Stromal cell of bone marrow (primary cell): Measurements from ENCODE around the gene ZNF506.
"Not testable (repeated sequence)": the region's sequence is repeated elsewhere in the genome, so short reads cannot be mapped to it uniquely, and the experiment has no call there.

ENCODE experiments used
- DNase-seq: peaks from one replicate; pipeline ENCODE4 v3.0.0-alpha.2; 2012; ENCODE audit warnings: low read depth

Gene ZNF506

GRCh38 chr19:19821366-19821951 is at the start of gene ZNF506:
Gene ZNF506, minus strand, starts transcription at chr19:19821750. Its CDS starts 147 bp downstream, at chr19:19821603.
- peak; percentile 96 for DNase-seq

GRCh38 chr19:19870086-19870485 is 48.5 kb upstream of the ZNF506 start:
- DNase-seq: not testable (repeated sequence)

- DNase-seq: no peak
These were observed 45.2 kb upstream of the ZNF506 start for GRCh38 chr19:19866611-19867248.

- peak; percentile 93 for DNase-seq
These were observed 44.4 kb upstream of the ZNF506 start, which contains the start of gene ZNF253 for GRCh38 chr19:19865750-19866610. Gene ZNF253, plus strand, starts transcription at chr19:19865882. Its CDS starts 115 bp downstream, at chr19:19865997.

- DNase-seq: no peak
These were observed 39.3 kb upstream of the ZNF506 start for GRCh38 chr19:19860756-19861390.

GRCh38 chr19:19858751-19859150 is 37.2 kb upstream of the ZNF506 start:
- DNase-seq: no peak

- not testable (repeated sequence) for DNase-seq
These were observed 30.2 kb upstream of the ZNF506 start for GRCh38 chr19:19851740-19852139.

- no peak for DNase-seq
These were observed 27.5 kb upstream of the ZNF506 start for GRCh38 chr19:19849056-19849455.

GRCh38 chr19:19847781-19848180 is 26.2 kb upstream of the ZNF506 start:
- no peak for DNase-seq

- no peak for DNase-seq
These were observed 14.0 kb upstream of the ZNF506 start for GRCh38 chr19:19835560-19836038.

GRCh38 chr19:19826875-19827274 is 5.3 kb upstream of the ZNF506 start:
- no peak for DNase-seq

- DNase-seq: no peak
These were observed 2.4 kb upstream of the ZNF506 start for GRCh38 chr19:19823916-19824315.

- DNase-seq: not testable (repeated sequence)
These were observed 426 bp upstream of the ZNF506 start for GRCh38 chr19:19821976-19822375.

GRCh38 chr19:19820774-19821320 is 703 bp downstream of the ZNF506 start:
- DNase-seq: no peak

- DNase-seq: no peak
These were observed 4.2 kb downstream of the ZNF506 start for GRCh38 chr19:19817357-19817756.

- DNase-seq: no peak
These were observed 4.9 kb downstream of the ZNF506 start for GRCh38 chr19:19816679-19817078.

GRCh38 chr19:19811999-19812398 is 9.6 kb downstream of the ZNF506 start:
- not testable (repeated sequence) for DNase-seq

GRCh38 chr19:19805480-19805879 is 16.1 kb downstream of the ZNF506 start:
- DNase-seq: no peak

GRCh38 chr19:19788015-19788414 is 33.5 kb downstream of the ZNF506 start:
- no peak for DNase-seq

- not testable (repeated sequence) for DNase-seq
These were observed 36.1 kb downstream of the ZNF506 start for GRCh38 chr19:19785476-19785875.

GRCh38 chr19:19782783-19783182 is 38.8 kb downstream of the ZNF506 start:
- no peak for DNase-seq

GRCh38 chr19:19781791-19782190 is 39.8 kb downstream of the ZNF506 start:
- not testable (repeated sequence) for DNase-seq
